Activated CD8-positive, alpha-beta T cell treated with anti-CD3 and anti-CD28 coated beads for 36 hours (primary cell): ENCODE results near the gene PPP4C. TPM values are rescaled to one million over a fixed set of nuclear protein-coding genes. Genes with fewer than 3 reads are reported as not detected.
A peak's percentile ranks its signal among the peaks of the same experiment; 100 is the strongest.

Experiments used
- ATAC-seq: fragments of 200-7000 bp; cut with Tn5 transposase; one replicate; pipeline ENCODE4 v1.10.0; 2021; ENCODE audit warnings: mild to moderate bottlenecking, moderate library complexity
- CTCF ChIA-PET: fragments of 350-600 bp; sonication (Branson Sonifier 250); formaldehyde crosslinking; loops from one replicate; lab custom pipeline; 2021; ENCODE audit warnings: antibody characterized with exemption; lab: Charles Lee
- POLR2A ChIA-PET: fragments of 350-600 bp; sonication (Branson Sonifier 250); formaldehyde crosslinking; loops from one replicate; lab custom pipeline; 2021; ENCODE audit warnings: antibody characterized with exemption; lab: Charles Lee
- DNase-seq: peaks from one replicate; pipeline ENCODE4 v3.0.0-alpha.2; 2020
- H3K27ac Mint-ChIP-seq: one replicate; pipeline ENCODE4 v1.8.0; 2021; ENCODE audit warnings: mild to moderate bottlenecking, mixed read lengths
- H3K27me3 Mint-ChIP-seq: one replicate; pipeline ENCODE4 v1.8.0; 2021; ENCODE audit warnings: mixed read lengths
- H3K36me3 Mint-ChIP-seq: one replicate; pipeline ENCODE4 v1.8.0; 2021; ENCODE audit warnings: low read depth, mixed read lengths
- H3K4me1 Mint-ChIP-seq: one replicate; pipeline ENCODE4 v1.8.0; 2021; ENCODE audit warnings: low read depth, mixed read lengths
- H3K4me3 Mint-ChIP-seq: one replicate; pipeline ENCODE4 v1.8.0; 2021; ENCODE audit warnings: mild to moderate bottlenecking, moderate library complexity, mixed read lengths
- H3K9me3 Mint-ChIP-seq: one replicate; pipeline ENCODE4 v1.8.0; 2021; ENCODE audit warnings: mixed read lengths
- CTCF ChIP-seq: fragments of 200-600 bp; IDR thresholded peaks from one replicate; pipeline ENCODE4 v1.8.0; 2022; ENCODE audit warnings: antibody characterized with exemption, mild to moderate bottlenecking
- intact Hi-C: fragments of 100-400 bp; cut with micrococcal nuclease; formaldehyde crosslinking; loops from one replicate; pipeline ENCODE4 v1.10.0; 2022
- total RNA-seq, 2 experiments: library from RNA; stranded (reverse); gene quantifications; one replicate each; pipeline ENCODE4 v1.2.3, GENCODE V29; 2021

Gene PPP4C
- total RNA-seq, 2 experiments from 2014 or later: 116 to 121 TPM

- DNase-seq (no peak), ATAC-seq (no peak)
- peaks cover 6% of the 10 kb centered on the region for H3K4me1 Mint-ChIP-seq
- ChIA-PET CTCF (interaction anchor here (3.1 to 5.7 kb wide), 2 partner anchors 18 to 19 kb away, joined by 15 to 36 read pairs; partner anchors contain the start of gene TBX6), POLR2A (interaction anchor here (0.7 to 1.0 kb wide), 2 partner anchors 8 to 34 kb away, joined by 3 to 4 read pairs; no protein-coding TSS in a partner anchor)
- no peak overlapping the region for H3K27ac Mint-ChIP-seq
- no peaks in the 10 kb centered on the region for H3K9me3 Mint-ChIP-seq
- peaks cover 11% of the 10 kb centered on the region for H3K36me3 Mint-ChIP-seq
- intact Hi-C loops: no loop called here
- H3K27me3 Mint-ChIP-seq: no peaks in the 10 kb centered on the region
- H3K4me3 Mint-ChIP-seq: no peak overlapping the region
- TF ChIP-seq CTCF: no peak
Measured at GRCh38 chr16:30110661-30111060, 34.9 kb downstream of the PPP4C start.

- DNase-seq: peak; percentile 75
- POLR2A ChIA-PET: interaction anchor here (0.6 to 1.4 kb wide), 9 partner anchors 9 to 260 kb away, joined by 3 to 10 read pairs (median 3); partner anchors contain the start of gene ALDOA
- TF ChIP-seq CTCF: peak; percentile 92
- Mint-ChIP-seq H3K27me3 (no peaks in the 10 kb centered on the region), H3K9me3 (no peaks in the 10 kb centered on the region), H3K27ac (no peak overlapping the region), H3K4me3 (no peak overlapping the region), H3K4me1 (peaks cover 6% of the 10 kb centered on the region), H3K36me3 (peaks cover 7% of the 10 kb centered on the region)
- peak; percentile 79 for ATAC-seq
- intact Hi-C loops: no loop called here
- CTCF ChIA-PET: interaction anchor here (0.6 to 5.7 kb wide), 20 partner anchors 9 to 138 kb away, joined by 3 to 36 read pairs (median 4); partner anchors contain the start of genes C16orf92, CORO1A, MAPK3 and PPP4C
Measured at GRCh38 chr16:30112197-30113030, 36.6 kb downstream of the PPP4C start.

DNA sequence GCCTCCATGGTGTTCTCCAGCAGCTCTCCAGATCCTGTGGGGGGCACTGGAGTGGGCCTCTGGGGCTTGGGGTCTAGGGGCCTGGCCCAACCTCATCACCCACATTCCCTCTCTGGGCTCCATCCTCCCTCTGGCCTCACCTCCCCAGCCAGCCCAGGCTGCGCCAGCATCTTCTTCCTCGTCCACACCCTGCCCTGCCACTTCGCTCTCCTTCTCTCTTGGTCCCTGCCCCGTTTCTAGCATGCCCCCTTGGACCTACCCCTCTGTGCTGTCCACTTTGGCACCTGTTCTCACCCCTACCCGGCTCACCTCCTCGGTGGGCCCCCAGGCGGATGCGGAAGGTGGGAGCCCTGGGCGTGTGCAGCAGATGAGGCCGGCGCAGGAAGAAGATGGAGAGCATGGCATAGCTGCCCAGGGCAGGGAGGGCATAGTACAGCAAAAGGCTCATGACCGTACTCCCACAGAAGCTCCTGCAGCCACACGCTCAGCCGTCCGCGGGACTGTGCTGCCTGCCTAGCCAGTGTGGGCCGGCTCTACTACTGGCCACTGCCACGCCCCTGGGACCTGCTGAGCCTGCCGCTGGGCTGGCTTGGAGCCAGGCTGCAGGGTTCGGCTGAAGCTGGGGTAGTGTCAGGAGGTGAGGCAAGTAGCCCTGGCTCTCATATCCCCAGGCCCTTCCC, 37.4 kb downstream of the PPP4C start, which contains the start of gene GDPD3:
Gene GDPD3 (minus strand): TSS at position 507 of the 680 bp plus-strand sequence. CDS start 59 bp downstream, at position 448.
- ATAC-seq: no peak
- peak within 1 kb of the TSS; percentile 34 for H3K27ac Mint-ChIP-seq
- CTCF ChIA-PET: interaction anchor here (0.6 to 5.7 kb wide), 14 partner anchors 8 to 73 kb away, joined by 3 to 36 read pairs (median 6); partner anchors contain the start of genes CORO1A, MAPK3, PPP4C and TBX6

DNA sequence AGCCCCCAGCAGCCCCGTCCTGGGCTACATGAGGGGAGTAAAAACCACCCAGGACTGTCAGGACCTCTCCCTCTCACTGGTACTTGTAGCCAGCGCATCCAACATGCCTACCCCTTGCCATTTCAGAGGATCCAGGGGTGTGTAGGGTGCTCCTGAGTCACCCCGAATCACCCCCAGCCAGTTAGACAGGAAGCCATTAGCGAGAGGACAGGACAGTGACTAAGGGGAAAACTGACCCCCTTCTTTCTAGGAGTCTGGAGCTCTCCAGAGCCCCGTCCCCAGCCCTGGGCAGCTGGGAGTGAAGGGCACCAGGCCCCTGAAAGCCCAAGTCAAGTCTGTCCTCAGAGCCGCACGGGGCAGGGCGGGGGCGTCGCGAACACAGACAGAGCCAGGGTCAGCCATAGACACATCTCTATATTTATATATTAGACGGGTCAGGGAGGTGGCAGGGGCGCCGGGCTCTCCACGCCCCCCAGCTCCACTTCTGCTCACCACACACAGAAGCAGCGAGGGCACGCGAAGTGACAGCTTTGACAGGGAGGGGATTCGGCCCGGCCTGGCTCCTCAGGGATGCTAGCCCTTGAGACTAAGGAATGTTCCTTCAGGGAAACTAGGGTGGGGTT, 38.0 kb downstream of the PPP4C start:
- H3K27me3 Mint-ChIP-seq: no peaks in the 10 kb centered on the region
- H3K27ac Mint-ChIP-seq: peak overlapping the region; percentile 34
- intact Hi-C loops: no loop called here
- POLR2A ChIA-PET: interaction anchor here (0.7 to 1.0 kb wide), 3 partner anchors 8 to 48 kb away, joined by 3 to 4 read pairs (median 3); partner anchors contain the start of gene ALDOA
- ATAC-seq (no peak), DNase-seq (no peak)
- H3K4me1 Mint-ChIP-seq: peaks cover 6% of the 10 kb centered on the region
- peaks cover 8% of the 10 kb centered on the region for H3K36me3 Mint-ChIP-seq
- CTCF ChIA-PET: interaction anchor here (1.0 to 5.7 kb wide), 6 partner anchors 10 to 65 kb away, joined by 3 to 36 read pairs (median 12); partner anchors contain the start of gene TBX6
- TF ChIP-seq CTCF: no peak
- H3K9me3 Mint-ChIP-seq: no peaks in the 10 kb centered on the region
- no peak overlapping the region for H3K4me3 Mint-ChIP-seq

More for the DNA sequence above, 37.4 kb downstream of the PPP4C start, which contains the start of gene GDPD3:
- no peak within 1 kb of the TSS for H3K4me3 Mint-ChIP-seq
- peaks cover 6% of the 10 kb centered on the region for H3K4me1 Mint-ChIP-seq
- TF ChIP-seq CTCF: no peak
- peaks cover 6% of the 10 kb centered on the region for H3K36me3 Mint-ChIP-seq
- POLR2A ChIA-PET: interaction anchor here (0.7 to 1.4 kb wide), 7 partner anchors 8 to 48 kb away, joined by 3 to 6 read pairs (median 3); partner anchors contain the start of gene ALDOA
- intact Hi-C loops: no loop called here
- H3K9me3 Mint-ChIP-seq: no peaks in the 10 kb centered on the region
- DNase-seq: no peak
- no peaks in the 10 kb centered on the region for H3K27me3 Mint-ChIP-seq
